DOHH2 (cell line): ENCODE results near the gene PUM2.

Source experiments
- H3F3A ChIP-seq: fragments of 200-600 bp; sonication (generic), shearing (Covaris generic); 2 replicates; pipeline ENCODE4 v1.6.0; 2016; ENCODE audit warnings: antibody characterized with exemption, mild to moderate bottlenecking; ENCODE audit not compliant: control insufficient read depth, insufficient read depth
- H3K27ac ChIP-seq: fragments of 200-600 bp; sonication (generic); 2 replicates; pipeline ENCODE4 v1.5.1; 2014; ENCODE audit warnings: low read depth, mild to moderate bottlenecking, low read length, moderate library complexity
- H3K27me3 ChIP-seq: fragments of 200-600 bp; sonication (generic); 2 replicates; pipeline ENCODE4 v1.6.1; 2014; ENCODE audit warnings: mild to moderate bottlenecking, low read length, mixed read lengths; ENCODE audit not compliant: control insufficient read depth
- H3K36me3 ChIP-seq: fragments of 200-600 bp; sonication (generic); 2 replicates; pipeline ENCODE4 v1.6.1; 2014; ENCODE audit warnings: mild to moderate bottlenecking, low read length, moderate library complexity, mixed read lengths; ENCODE audit not compliant: control insufficient read depth
- H3K4me1 ChIP-seq: fragments of 200-600 bp; sonication (generic); 2 replicates; pipeline ENCODE4 v1.6.1; 2014; ENCODE audit warnings: mild to moderate bottlenecking, low read length, mixed read lengths; ENCODE audit not compliant: control insufficient read depth
- H3K4me2 ChIP-seq: fragments of 200-600 bp; sonication (generic); 2 replicates; pipeline ENCODE4 v1.6.0; 2014; ENCODE audit warnings: mild to moderate bottlenecking, low read length, moderate library complexity
- H3K4me3 ChIP-seq: fragments of 200-600 bp; sonication (generic); 2 replicates; pipeline ENCODE4 v1.5.1; 2014; ENCODE audit warnings: mild to moderate bottlenecking, low read length, mixed read lengths
- H3K79me2 ChIP-seq: fragments of 200-600 bp; sonication (generic); 2 replicates; pipeline ENCODE4 v1.6.1; 2014; ENCODE audit warnings: mild to moderate bottlenecking, low read length, mixed read lengths; ENCODE audit not compliant: control insufficient read depth
- H3K9me2 ChIP-seq: fragments of 200-600 bp; sonication (generic); replicated peaks from 2 replicates; pipeline ENCODE4 v1.6.1; 2014; ENCODE audit warnings: mild to moderate bottlenecking, low read length, mixed read lengths; ENCODE audit not compliant: control insufficient read depth
- H3K9me3 ChIP-seq: fragments of 200-600 bp; sonication (generic); 2 replicates; pipeline ENCODE4 v1.6.1; 2014; ENCODE audit warnings: antibody characterized with exemption, low read length, mixed read lengths; ENCODE audit not compliant: control insufficient read depth, insufficient read depth
- H4K20me1 ChIP-seq: fragments of 200-600 bp; sonication (generic); 2 replicates; pipeline ENCODE4 v1.6.0; 2014; ENCODE audit warnings: low read depth, mild to moderate bottlenecking, antibody characterized with exemption, low read length, moderate library complexity; ENCODE audit not compliant: control insufficient read depth, insufficient read depth
- CTCF ChIP-seq: fragments of 200-600 bp; sonication (generic); IDR thresholded peaks from one replicate; pipeline ENCODE4 v1.5.1; 2014; ENCODE audit warnings: antibody characterized with exemption, mild to moderate bottlenecking, low read depth, low read length; ENCODE audit not compliant: poor library complexity, severe bottlenecking
- EZH2phosphoT487 ChIP-seq: fragments of 200-600 bp; sonication (generic); IDR thresholded peaks from 2 replicates; pipeline ENCODE4 v1.6.1; 2017; ENCODE audit warnings: borderline replicate concordance, mild to moderate bottlenecking, antibody characterized with exemption, low read length, moderate library complexity, mixed read lengths

PUM2 gene

GRCh38 chr2:20330192-20330591 lies 20.5 kb downstream of the PUM2 start:
- Histone ChIP-seq H3K9me3 (no peaks in the 10 kb centered on the region), H3K36me3 (peaks cover 83% of the 10 kb centered on the region)

GRCh38 chr2:20327370-20327769 lies 23.3 kb downstream of the PUM2 start:
- H3K27ac ChIP-seq, result peak overlapping the region; percentile 25; the same call in 1 of the 2 replicates
- peaks cover 63% of the 10 kb centered on the region for H4K20me1 ChIP-seq

More at GRCh38 chr2:20330192-20330591, 20.5 kb downstream of the PUM2 start:
- H3K4me3 ChIP-seq, result no peak overlapping the region
- H3K4me1 ChIP-seq, result peaks cover 98% of the 10 kb centered on the region
- H3K9me2 ChIP-seq, result no peaks in the 10 kb centered on the region
- peak overlapping the region; percentile 40 for H3K4me2 ChIP-seq
- H3K27me3 ChIP-seq, result no peaks in the 10 kb centered on the region
- peaks cover 100% of the 10 kb centered on the region for H3K79me2 ChIP-seq
- H3F3A ChIP-seq, result peaks cover 39% of the 10 kb centered on the region
- peaks cover 67% of the 10 kb centered on the region for H4K20me1 ChIP-seq
- TF ChIP-seq EZH2phosphoT487 (no peak), CTCF (no peak)
- H3K27ac ChIP-seq, result no peak overlapping the region

DNA sequence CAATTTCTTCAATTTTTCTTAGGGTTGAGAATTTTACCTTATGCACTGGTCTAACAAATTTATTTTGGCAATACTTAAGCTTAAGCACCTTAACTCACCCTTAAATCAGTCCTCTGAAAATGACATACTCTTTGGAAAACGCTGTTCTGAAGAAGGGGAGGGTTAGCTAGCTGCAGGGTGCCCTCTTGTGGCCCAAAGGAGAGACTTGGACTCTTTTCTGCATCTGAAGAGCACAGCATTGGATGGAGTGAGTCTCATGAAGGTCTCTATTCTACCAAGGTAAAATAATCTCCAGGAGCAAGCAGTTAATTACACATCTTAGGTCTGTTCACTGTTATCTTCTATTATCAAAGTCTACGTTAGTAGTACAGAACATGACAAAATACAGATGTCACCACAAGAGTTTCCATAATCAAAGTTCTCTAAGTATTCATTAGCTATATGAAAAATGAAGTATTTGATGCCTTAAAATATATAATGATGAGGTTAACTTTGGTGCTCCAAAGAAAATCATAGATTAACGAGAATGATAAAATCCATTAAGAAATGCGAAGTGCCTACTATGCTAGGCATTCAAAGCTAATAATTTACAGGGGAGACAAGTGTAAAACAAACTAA lies 24.4 kb downstream of the PUM2 start:
- Histone ChIP-seq H3K4me3 (no peak overlapping the region), H3F3A (peaks cover 26% of the 10 kb centered on the region), H3K27me3 (no peaks in the 10 kb centered on the region), H4K20me1 (peaks cover 61% of the 10 kb centered on the region), H3K9me2 (no peaks in the 10 kb centered on the region), H3K36me3 (peaks cover 92% of the 10 kb centered on the region), H3K27ac (peak overlapping the region; percentile 25), H3K79me2 (peaks cover 100% of the 10 kb centered on the region), H3K4me2 (peak overlapping the region; percentile 14; the same call in 1 of the 2 replicates), H3K9me3 (no peaks in the 10 kb centered on the region), H3K4me1 (peaks cover 89% of the 10 kb centered on the region)
- peak; percentile 87 for TF ChIP-seq CTCF
- TF ChIP-seq EZH2phosphoT487, result no peak

More at GRCh38 chr2:20327370-20327769, 23.3 kb downstream of the PUM2 start:
- H3K4me3 ChIP-seq, result no peak overlapping the region
- peaks cover 100% of the 10 kb centered on the region for H3K79me2 ChIP-seq
- peaks cover 94% of the 10 kb centered on the region for H3K4me1 ChIP-seq
- H3K4me2 ChIP-seq, result no peak overlapping the region
- H3K27me3 ChIP-seq, result no peaks in the 10 kb centered on the region
- no peaks in the 10 kb centered on the region for H3K9me2 ChIP-seq
- peaks cover 96% of the 10 kb centered on the region for H3K36me3 ChIP-seq
- TF ChIP-seq EZH2phosphoT487 (no peak), CTCF (no peak)
- no peaks in the 10 kb centered on the region for H3K9me3 ChIP-seq
- peaks cover 26% of the 10 kb centered on the region for H3F3A ChIP-seq
